Adipocyte (in vitro differentiated cells): ENCODE data around the gene TMEM100.

ENCODE experiments used
- DNase-seq: peaks from one replicate; pipeline ENCODE4 v3.0.0-alpha.2; 2015; ENCODE audit warnings: low read depth
- H3K27me3 ChIP-seq: replicated peaks from 2 replicates; pipeline ENCODE4 v1.7.0; 2013; ENCODE audit warnings: mild to moderate bottlenecking, low read length, moderate library complexity; ENCODE audit not compliant: control insufficient read depth, insufficient read depth
- H3K36me3 ChIP-seq: 2 replicates; pipeline ENCODE4 v1.7.0; 2013; ENCODE audit warnings: low read length, mild to moderate bottlenecking, moderate library complexity; ENCODE audit not compliant: control insufficient read depth, insufficient read depth, severe bottlenecking
- H3K4me1 ChIP-seq: 2 replicates; pipeline ENCODE4 v1.7.0; 2013; ENCODE audit warnings: mild to moderate bottlenecking, low read length, moderate library complexity; ENCODE audit not compliant: control insufficient read depth, insufficient read depth
- H3K4me3 ChIP-seq: 2 replicates; pipeline ENCODE4 v1.7.0; 2013; ENCODE audit warnings: mild to moderate bottlenecking, low read length, moderate library complexity
- H3K9ac ChIP-seq: 2 replicates; pipeline ENCODE4 v1.7.0; 2013; ENCODE audit warnings: mild to moderate bottlenecking, low read length, moderate library complexity
- H3K9me3 ChIP-seq: 2 replicates; pipeline ENCODE4 v1.7.0; 2013; ENCODE audit warnings: mild to moderate bottlenecking, low read length, moderate library complexity; ENCODE audit not compliant: control insufficient read depth

TMEM100 gene

GRCh38 chr17:55728833-55729232, 6.2 kb upstream of the TMEM100 start:
- Histone ChIP-seq H3K4me3 (no peak overlapping the region), H3K36me3 (no peaks in the 10 kb centered on the region), H3K9me3 (no peaks in the 10 kb centered on the region), H3K27me3 (no peaks in the 10 kb centered on the region), H3K4me1 (peaks cover 64% of the 10 kb centered on the region), H3K9ac (no peak overlapping the region)
- no peak for DNase-seq

GRCh38 chr17:55728361-55728760, 5.7 kb upstream of the TMEM100 start:
- H3K27me3 ChIP-seq = no peaks in the 10 kb centered on the region
- no peaks in the 10 kb centered on the region for H3K36me3 ChIP-seq
- DNase-seq = no peak
- no peaks in the 10 kb centered on the region for H3K9me3 ChIP-seq
- peaks cover 62% of the 10 kb centered on the region for H3K4me1 ChIP-seq
- H3K9ac ChIP-seq = no peak overlapping the region
- no peak overlapping the region for H3K4me3 ChIP-seq

GRCh38 chr17:55727920-55728319, 5.3 kb upstream of the TMEM100 start:
- no peak overlapping the region for H3K4me3 ChIP-seq
- no peak overlapping the region for H3K9ac ChIP-seq
- H3K27me3 ChIP-seq = no peaks in the 10 kb centered on the region
- no peaks in the 10 kb centered on the region for H3K9me3 ChIP-seq
- no peaks in the 10 kb centered on the region for H3K36me3 ChIP-seq
- H3K4me1 ChIP-seq = peaks cover 62% of the 10 kb centered on the region
- no peak for DNase-seq

- Histone ChIP-seq H3K9ac (no peak overlapping the region), H3K4me1 (peaks cover 59% of the 10 kb centered on the region), H3K36me3 (no peaks in the 10 kb centered on the region), H3K9me3 (no peaks in the 10 kb centered on the region), H3K27me3 (no peaks in the 10 kb centered on the region), H3K4me3 (no peak overlapping the region)
- DNase-seq = no peak
Measured at GRCh38 chr17:55727275-55727674, 4.6 kb upstream of the TMEM100 start.

- DNase-seq = peak; percentile 94
- Histone ChIP-seq H3K9ac (peak overlapping the region; percentile 16), H3K27me3 (no peaks in the 10 kb centered on the region), H3K4me1 (peaks cover 60% of the 10 kb centered on the region), H3K4me3 (peak overlapping the region; percentile 23), H3K36me3 (no peaks in the 10 kb centered on the region), H3K9me3 (no peaks in the 10 kb centered on the region)
Measured at GRCh38 chr17:55726440-55726839, 3.8 kb upstream of the TMEM100 start.

GRCh38 chr17:55723488-55723848, 804 bp upstream of the TMEM100 start:
- H3K9ac ChIP-seq = peak overlapping the region; percentile 87
- peak overlapping the region; percentile 85 for H3K4me3 ChIP-seq
- H3K27me3 ChIP-seq = no peaks in the 10 kb centered on the region
- no peak for DNase-seq
- H3K9me3 ChIP-seq = no peaks in the 10 kb centered on the region
- H3K36me3 ChIP-seq = no peaks in the 10 kb centered on the region
- peaks cover 49% of the 10 kb centered on the region for H3K4me1 ChIP-seq

- DNase-seq = no peak
- Histone ChIP-seq H3K36me3 (no peaks in the 10 kb centered on the region), H3K4me1 (peaks cover 46% of the 10 kb centered on the region), H3K4me3 (peak overlapping the region; percentile 85), H3K9ac (peak overlapping the region; percentile 87), H3K9me3 (no peaks in the 10 kb centered on the region), H3K27me3 (no peaks in the 10 kb centered on the region)
Measured at GRCh38 chr17:55722016-55722736, 488 bp downstream of the TMEM100 start.

- no peak for DNase-seq
- H3K4me1 ChIP-seq = peaks cover 37% of the 10 kb centered on the region
- H3K36me3 ChIP-seq = no peaks in the 10 kb centered on the region
- peak overlapping the region; percentile 85 for H3K4me3 ChIP-seq
- H3K9me3 ChIP-seq = no peaks in the 10 kb centered on the region
- H3K9ac ChIP-seq = no peak overlapping the region
- H3K27me3 ChIP-seq = no peaks in the 10 kb centered on the region
Measured at GRCh38 chr17:55720919-55721836, 1.5 kb downstream of the TMEM100 start.

GRCh38 chr17:55717898-55718735, 4.5 kb downstream of the TMEM100 start:
- H3K36me3 ChIP-seq = no peaks in the 10 kb centered on the region
- H3K27me3 ChIP-seq = no peaks in the 10 kb centered on the region
- no peaks in the 10 kb centered on the region for H3K9me3 ChIP-seq
- no peak overlapping the region for H3K4me3 ChIP-seq
- H3K9ac ChIP-seq = peak overlapping the region; percentile 2
- peaks cover 22% of the 10 kb centered on the region for H3K4me1 ChIP-seq
- peak; percentile 92 for DNase-seq

GRCh38 chr17:55717432-55717831, 5.2 kb downstream of the TMEM100 start:
- Histone ChIP-seq H3K9ac (no peak overlapping the region), H3K9me3 (no peaks in the 10 kb centered on the region), H3K4me3 (no peak overlapping the region), H3K4me1 (peaks cover 17% of the 10 kb centered on the region), H3K36me3 (no peaks in the 10 kb centered on the region), H3K27me3 (no peaks in the 10 kb centered on the region)
- no peak for DNase-seq
